Tibial nerve (tissue), 4 donors: ENCODE measurements around the gene RELN.

Experiments used
- EP300 ChIP-seq, 2 donors: sonication (generic); formaldehyde crosslinking; IDR thresholded peaks; one replicate each; pipeline ENCODE4 v1.6.1; 2017; ENCODE audit warnings: antibody characterized with exemption in 2 of 2, mild to moderate bottlenecking in 1 of 2
- POLR2A ChIP-seq, 2 donors: fragments of 450-650 bp; IDR thresholded peaks; one replicate each; pipeline ENCODE4 v1.6.1; 2017; ENCODE audit warnings: antibody characterized with exemption in 2 of 2, mild to moderate bottlenecking in 2 of 2, moderate library complexity in 2 of 2
- TF ChIP-seq, protein P1 (sequence below), 5 experiments: fragments of 200-600 bp in 3 of 5; fragments of 450-650 bp in 2 of 5; sonication (generic) in 3 of 5; IDR thresholded peaks; one replicate each; pipeline ENCODE4 v1.5.1; 2016 to 2019; ENCODE audit warnings: antibody characterized with exemption in 5 of 5, mild to moderate bottlenecking in 3 of 5, moderate library complexity in 2 of 5

DNA sequence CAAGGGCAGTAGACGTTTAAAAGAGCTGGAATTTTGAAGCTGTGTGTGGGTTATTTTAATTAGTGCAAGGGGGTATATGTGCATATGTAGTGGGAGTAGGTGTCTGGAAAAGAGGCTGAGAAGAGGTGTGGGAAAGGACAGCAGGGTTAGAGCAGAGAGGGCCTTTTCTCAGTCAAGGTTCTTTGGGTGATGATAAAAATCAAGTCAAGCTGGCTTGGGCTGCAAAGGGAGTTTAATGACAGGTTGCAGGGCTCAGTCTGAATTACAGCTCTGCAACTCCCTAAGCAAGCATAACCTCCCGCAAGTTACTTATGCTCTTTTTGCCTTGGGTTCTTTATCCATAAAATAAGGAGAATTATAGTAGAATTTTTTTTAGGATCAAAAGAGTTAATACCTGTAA, 83.5 kb downstream of the RELN start:
- TF ChIP-seq, protein P1, sequence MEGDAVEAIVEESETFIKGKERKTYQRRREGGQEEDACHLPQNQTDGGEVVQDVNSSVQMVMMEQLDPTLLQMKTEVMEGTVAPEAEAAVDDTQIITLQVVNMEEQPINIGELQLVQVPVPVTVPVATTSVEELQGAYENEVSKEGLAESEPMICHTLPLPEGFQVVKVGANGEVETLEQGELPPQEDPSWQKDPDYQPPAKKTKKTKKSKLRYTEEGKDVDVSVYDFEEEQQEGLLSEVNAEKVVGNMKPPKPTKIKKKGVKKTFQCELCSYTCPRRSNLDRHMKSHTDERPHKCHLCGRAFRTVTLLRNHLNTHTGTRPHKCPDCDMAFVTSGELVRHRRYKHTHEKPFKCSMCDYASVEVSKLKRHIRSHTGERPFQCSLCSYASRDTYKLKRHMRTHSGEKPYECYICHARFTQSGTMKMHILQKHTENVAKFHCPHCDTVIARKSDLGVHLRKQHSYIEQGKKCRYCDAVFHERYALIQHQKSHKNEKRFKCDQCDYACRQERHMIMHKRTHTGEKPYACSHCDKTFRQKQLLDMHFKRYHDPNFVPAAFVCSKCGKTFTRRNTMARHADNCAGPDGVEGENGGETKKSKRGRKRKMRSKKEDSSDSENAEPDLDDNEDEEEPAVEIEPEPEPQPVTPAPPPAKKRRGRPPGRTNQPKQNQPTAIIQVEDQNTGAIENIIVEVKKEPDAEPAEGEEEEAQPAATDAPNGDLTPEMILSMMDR (IDR thresholded peaks at IDR 0.05): no peak
- TF ChIP-seq POLR2A (IDR thresholded peaks at IDR 0.05) (no peak), EP300 (IDR thresholded peaks at IDR 0.05) (no peak)
